SH-SY5Y (cell line): Measurements from ENCODE around the gene GABRD.

Source experiments
- GATA2 ChIP-seq: IDR thresholded peaks from 2 replicates; pipeline ENCODE4 v1.6.1; 2011; ENCODE audit warnings: mild to moderate bottlenecking, low read depth, low read length
- GATA3 ChIP-seq: IDR thresholded peaks from 2 replicates; pipeline ENCODE4 v1.6.1; 2011; ENCODE audit warnings: low read depth, mild to moderate bottlenecking, low read length, moderate library complexity

GABRD gene

DNA sequence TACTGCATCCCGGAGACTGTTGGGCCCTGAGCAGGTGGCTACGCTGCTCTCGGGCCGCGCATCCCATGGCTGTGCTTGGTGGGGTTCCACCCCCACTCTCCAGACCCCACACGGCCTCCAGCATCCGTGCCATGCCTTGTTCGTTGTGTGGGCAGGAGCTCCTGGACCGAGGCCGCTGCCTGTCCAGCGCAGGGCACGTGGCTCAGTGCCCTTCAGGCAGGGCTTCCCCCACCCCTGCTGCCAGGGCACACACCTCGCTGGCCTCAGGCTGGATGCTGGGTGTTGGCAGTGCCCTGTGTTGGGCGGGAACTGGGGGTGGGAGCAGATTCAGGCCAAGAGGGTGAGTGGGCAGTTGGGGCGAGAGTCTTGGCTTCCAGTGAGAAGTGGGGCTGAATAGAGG lies 40.9 kb downstream of the GABRD start:
- TF ChIP-seq GATA2 (no peak), GATA3 (no peak)

DNA sequence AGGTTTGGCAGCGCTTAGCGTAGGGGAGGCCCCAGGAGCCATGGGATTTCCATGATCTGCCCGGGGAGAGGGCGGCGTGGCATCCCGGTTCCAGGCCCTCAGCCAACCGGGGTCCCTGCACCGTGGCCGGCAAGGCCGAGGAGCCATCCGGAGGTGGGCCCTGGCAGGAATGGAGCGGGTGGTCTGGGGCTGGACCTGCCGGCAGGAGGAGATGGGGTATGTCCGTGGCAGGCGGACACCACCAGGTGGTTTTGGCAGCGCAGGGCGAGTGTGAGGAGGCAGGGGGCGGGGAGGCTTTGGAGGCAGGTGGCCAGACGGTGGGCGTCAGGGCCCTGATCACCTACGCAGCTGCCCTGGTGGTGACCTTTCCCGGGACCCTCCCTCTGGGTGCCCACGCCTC lies 41.4 kb downstream of the GABRD start:
- TF ChIP-seq GATA2: no peak
- TF ChIP-seq GATA3: no peak

DNA sequence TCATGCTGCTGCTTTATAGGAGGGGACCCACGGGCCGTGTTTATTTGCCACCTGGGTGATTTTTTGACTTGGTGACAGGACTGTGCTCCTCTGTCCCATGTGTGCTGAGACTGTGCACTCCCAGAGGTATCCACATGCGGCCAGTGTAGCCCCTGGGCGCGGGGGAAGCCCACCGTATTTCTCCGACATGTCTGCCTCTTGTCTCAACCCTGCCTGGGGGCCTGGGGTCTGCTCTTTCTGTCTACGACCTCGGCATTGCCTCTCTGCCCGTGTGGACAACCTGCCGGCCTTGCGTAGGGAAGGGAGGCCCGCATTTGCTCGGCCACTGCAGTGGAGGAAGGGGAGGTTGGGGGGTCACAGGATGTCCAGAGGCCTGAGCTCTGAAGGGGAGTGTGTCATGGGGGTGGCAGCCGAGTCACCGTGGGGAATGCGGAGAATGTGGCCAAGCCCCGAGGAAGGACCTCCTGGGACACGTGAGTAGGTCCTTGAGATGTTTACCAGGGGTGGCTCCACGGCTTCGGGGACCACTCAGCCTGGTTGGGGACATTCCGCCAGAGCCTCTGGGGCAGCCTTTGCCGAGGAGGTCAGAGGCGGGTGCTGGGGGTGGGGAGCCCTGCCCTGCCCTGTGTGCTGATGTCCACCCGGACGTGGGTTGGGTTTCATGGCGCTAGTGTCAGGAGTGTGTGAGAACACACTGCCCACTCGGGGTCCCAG lies 42.1 kb downstream of the GABRD start:
- no peak for TF ChIP-seq GATA2
- no peak for TF ChIP-seq GATA3

DNA sequence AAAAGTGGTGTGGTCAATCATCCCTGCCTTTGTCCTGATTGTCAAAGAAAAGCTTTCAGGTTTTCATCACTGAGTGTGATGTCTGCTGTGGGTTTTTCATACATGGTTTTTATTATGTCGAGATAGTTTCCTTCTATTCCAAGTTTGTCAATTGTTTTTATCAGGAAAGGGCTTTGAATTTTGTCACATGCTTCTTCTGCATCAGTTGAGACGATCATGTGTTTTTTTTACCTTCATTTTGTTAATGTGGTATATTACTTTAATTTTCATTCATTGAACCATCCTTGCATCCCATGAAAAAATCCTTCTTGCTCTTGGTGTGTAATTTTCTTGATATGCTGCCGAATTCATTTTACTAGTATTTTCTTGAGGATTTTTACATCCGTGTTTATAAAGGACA lies 46.6 kb downstream of the GABRD start:
- TF ChIP-seq GATA3 (no peak), GATA2 (no peak)

DNA sequence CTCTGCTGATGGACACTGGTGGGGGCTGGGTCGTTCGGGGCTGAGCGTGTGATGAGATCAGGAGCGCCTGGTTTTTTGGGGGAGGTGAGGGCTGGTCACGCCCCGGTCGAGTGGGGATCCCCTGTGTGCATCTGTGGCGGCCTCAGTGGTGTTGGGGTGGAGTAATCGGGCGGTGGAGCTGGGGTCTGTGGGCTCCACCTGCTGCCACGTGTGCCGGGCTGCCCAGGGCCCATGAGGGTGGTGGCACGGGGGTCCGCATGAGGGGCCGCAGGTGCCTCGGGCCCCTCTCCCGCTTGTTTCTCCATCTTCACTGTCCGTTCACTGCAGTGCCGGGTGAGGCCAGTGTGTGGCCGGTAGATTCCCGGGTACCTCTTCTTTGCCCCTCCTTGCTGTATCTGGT lies 48.2 kb downstream of the GABRD start:
- TF ChIP-seq GATA3 (no peak), GATA2 (no peak)

DNA sequence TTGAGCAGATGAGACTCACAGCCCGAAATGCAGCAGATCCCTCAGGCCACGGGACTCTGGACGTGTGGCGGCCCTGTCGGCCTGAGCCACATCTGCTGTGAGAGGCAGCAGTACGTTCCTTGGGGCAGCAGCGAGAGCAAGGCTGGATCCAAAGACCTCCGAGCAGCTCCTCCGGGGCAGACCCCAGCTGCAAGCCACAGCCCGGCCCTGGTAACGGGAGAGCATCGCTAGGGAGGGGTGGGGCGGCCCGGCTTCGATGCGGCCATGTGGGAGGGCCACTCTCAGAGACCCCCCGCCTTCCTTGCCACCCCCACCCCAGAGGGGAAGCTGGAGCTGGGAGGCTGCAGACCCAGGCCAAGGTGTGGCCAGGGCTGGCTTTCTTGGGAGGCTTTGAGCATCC lies 48.8 kb downstream of the GABRD start:
- TF ChIP-seq GATA2 (no peak), GATA3 (no peak)

DNA sequence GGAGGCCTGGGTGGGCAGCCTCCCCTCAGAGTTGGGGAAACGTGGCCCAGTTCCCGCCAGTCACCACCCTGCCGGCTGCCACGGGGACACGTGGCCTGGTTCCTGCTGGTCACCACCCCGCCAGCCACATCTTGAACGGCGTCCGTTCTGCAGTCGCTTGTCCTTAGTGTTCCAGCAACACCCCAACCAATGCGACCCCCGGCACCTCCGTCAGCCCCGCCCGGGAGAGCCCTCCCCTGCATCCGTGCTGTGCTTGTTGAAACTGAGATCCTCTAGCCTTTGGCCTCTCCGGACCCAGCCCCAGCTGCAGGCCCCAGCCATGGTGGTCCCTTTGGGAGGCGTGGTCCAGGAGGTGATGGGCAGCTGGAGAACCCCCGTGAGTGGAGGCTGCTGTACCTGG lies 49.8 kb downstream of the GABRD start:
- TF ChIP-seq GATA2 (no peak), GATA3 (no peak)

DNA sequence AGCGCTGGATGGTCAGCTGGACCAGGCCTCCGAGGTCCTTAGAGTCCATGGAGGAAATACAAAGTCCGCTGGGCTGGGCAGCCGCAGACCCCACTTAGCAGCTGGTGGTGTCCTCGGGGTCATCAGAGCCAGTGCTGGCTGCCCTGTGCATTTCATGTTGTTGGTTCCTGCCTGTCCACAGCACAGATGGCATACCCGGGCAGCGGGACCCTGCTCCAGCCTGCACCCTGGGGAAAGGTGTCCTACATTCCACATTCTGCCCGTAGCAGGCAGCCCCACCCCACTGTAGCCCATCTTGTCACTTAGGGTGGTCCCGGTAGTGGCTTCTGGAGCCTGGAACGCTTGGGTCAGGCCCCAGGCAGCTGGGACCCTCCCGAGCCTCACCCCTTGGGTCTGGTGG lies 50.9 kb downstream of the GABRD start:
- TF ChIP-seq GATA2 (no peak), GATA3 (no peak)

DNA sequence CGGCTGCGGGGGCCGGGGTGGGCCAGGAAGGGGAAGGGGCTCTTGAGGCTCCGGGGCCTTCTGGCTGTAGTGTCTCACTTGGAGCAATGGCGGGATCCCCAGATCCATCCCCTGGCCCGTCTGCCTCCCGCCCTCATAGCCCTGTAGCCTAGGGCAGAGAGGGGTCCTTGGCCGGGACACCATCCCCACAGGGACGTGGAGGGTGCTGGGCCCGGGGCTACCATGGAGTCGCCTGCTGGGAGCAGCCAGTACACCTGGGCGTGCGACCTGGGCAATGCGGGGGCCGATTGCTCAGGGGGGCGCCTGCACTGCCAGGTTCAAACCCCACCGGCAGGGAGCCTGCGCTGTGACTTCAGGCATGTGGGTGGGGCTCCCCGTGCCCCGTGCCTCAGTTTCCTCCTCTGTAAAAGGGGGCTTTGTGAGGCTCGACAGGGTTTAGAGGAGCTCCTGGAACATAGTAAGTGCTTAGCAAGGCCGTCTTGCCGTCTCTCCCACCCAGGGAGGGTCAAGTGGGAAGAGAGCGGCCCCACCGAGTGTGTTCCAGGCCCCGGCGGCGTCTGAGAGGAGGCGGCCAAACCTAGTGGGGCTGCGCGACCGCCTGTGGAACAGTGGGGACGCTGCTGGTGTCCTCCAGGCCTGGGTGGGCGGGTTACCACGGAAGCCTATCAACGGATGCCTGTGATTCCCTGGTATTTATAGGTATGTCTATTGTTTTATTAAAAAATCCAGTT lies 51.8 kb downstream of the GABRD start:
- TF ChIP-seq GATA3 (no peak), GATA2 (no peak)

DNA sequence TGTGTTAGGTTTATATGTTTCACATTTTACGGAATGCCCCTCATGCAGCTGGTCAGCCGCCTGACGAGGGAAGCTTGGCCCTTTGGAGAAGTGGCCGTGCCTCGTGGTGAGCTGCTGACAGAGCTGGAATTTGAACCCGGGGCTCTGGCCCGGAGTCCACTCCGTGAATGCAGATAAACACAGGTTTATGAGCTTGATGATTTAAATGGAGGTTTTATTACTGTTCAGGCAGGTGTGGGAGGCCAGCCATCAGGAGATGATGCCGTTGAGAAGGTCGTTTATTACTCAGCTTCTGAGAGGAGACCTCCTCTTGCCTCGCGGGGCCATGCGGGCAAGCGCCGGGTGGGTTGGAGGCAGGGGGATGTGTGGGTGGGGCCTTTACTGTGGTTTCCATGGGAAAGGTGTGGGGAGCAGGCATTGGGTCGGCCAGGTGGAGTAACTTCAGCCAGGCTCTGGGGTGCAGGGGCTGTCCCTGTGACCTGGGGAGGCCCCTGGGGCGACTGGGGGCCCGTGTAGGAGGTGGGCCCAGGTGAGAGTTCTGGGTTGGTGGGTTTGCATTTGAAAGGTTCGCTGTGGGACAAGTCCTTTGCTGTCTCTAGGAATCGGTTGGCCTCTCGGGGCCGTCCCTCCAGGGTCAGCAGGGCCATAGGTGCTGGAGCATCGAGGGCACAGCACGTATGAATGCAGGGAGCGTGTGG lies 53.1 kb downstream of the GABRD start:
- TF ChIP-seq GATA2 (no peak), GATA3 (no peak)

DNA sequence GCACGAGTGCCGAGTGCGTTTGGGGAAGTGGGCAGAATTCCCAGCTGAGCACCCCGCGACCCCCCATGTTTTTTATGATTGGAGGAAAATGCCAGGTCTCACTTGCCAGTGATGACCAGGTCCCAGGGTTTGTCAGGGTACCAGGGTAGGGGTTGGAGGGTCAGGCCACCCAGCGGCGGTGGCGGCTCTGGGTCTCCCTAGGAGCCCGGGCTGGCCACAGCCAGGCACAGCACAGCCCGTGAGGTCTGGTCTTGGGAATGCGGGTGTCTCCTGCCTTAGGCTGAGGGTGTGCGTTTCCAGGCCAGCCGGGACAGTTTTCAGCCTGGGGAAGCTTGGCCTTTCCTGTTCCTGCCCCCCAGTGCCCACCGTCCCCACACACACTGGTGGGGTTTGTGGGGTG lies 53.7 kb downstream of the GABRD start:
- no peak for TF ChIP-seq GATA3

DNA sequence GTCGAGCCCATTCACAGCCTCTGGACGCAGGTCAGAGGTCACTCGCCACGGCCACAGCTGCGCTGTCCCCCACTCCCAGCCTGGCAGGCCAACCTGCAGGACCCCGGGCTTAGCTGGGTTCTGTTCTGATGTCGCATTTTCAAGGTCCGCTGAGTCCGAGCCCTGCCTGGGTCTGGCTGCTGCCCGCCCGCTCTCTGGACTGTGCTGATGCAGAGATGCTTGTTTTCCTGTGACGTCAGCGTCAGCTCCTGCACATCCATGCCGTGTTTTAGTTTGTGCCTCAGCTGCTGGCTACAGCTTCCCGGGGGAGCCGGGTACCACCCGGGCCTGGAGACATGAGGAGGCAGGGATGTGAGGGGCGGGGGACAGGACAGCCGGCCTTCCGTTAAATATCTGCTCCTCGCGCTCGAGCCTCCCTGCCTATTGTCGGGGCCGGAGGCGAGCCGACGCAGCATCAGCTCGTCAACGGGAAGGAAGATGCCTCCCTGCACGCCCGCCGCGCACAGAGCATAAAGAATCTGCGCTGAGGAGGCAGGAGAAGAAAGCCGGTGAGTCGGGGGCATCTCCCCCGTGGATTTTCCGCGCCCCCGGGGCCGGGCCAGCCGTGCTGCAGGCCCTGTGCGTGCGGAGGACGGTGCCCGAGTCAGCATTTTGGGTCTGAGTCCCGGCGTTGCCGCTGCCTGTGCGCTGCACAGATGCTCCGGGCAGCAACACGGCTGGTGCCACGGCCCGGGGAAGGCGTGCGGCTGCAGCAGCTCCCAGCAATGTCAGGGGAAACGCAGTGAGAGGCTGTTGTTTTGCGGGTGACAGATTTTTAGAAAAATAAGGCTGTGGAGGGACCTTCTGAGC lies 54.5 kb downstream of the GABRD start:
- TF ChIP-seq GATA3: no peak
- TF ChIP-seq GATA2: no peak

DNA sequence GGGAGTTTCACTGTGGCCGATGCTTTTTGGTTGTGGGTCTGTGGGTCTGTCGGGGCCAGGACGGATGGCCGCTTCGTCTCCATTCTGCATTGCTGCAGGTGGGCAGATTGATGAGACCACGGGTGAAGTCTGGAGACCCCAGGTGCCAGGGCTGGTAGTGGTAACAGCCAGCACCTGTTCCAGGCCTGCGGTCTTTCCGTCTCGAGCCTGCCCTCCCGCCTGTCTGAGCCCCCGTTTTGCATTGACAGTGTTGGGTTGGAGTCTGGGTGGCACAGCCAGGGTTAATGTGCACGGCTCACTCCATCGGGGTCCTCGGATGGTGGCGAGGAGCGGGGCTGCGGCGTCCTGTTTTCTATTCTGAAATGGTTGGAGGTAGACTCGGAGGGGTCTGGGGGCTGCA lies 55.3 kb downstream of the GABRD start:
- no peak for TF ChIP-seq GATA2
- TF ChIP-seq GATA3: no peak

DNA sequence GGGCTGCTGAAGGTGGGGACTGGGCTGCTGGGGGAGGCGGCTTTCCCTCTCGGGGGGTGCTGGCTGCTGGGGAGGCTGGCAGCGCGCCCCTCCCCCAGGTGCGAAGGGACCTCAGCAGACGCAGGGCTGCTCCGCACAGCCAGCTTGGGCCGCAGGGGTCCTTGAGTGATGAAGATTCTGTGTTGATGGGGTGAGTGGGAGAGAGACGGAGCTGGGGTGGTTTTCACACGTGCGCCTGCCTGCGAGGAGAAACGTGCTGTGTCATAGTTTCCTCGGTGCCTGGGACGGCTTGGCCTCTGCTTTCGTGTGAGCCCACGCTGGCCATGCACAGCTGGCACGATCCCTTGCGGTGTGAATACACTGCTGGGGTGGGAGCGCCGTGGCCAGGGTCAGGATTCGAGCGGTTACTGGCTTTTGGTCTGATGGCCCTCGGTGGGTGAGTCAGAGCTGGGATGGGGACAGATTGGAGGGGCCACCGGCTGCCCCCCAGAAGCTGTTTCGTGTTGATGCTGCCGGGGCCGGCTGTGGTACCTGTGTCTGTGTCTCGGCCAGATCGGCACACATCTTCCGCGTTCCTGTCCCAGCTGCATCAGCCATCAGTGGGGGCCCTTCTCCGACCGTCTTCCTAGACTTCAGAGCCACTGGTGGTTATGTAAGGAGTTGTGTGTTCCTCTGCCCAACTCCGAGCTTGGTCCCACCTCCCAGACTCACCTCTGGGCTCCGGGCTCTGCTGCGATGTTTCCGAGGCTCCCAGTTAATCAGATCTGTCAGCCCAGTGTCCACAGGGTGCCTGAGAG lies 56.0 kb downstream of the GABRD start:
- TF ChIP-seq GATA2 (no peak), GATA3 (no peak)
